ENCODE data around the gene R3HDM1. TPM values are rescaled to one million over a fixed set of nuclear protein-coding genes. Genes with fewer than 3 reads are reported as not detected.
"Not testable (repeated sequence)": the region's sequence is repeated elsewhere in the genome, so short reads cannot be mapped to it uniquely, and the experiment has no call there.

The R3HDM1 gene
- total RNA-seq, result 10 to 100 TPM; 40.5 to 42.3 TPM
- polyA plus RNA-seq, result 10 to 100 TPM in 1 of 2 donors, 1 to 10 TPM in 1; 8.2 to 24.0 TPM

DNA sequence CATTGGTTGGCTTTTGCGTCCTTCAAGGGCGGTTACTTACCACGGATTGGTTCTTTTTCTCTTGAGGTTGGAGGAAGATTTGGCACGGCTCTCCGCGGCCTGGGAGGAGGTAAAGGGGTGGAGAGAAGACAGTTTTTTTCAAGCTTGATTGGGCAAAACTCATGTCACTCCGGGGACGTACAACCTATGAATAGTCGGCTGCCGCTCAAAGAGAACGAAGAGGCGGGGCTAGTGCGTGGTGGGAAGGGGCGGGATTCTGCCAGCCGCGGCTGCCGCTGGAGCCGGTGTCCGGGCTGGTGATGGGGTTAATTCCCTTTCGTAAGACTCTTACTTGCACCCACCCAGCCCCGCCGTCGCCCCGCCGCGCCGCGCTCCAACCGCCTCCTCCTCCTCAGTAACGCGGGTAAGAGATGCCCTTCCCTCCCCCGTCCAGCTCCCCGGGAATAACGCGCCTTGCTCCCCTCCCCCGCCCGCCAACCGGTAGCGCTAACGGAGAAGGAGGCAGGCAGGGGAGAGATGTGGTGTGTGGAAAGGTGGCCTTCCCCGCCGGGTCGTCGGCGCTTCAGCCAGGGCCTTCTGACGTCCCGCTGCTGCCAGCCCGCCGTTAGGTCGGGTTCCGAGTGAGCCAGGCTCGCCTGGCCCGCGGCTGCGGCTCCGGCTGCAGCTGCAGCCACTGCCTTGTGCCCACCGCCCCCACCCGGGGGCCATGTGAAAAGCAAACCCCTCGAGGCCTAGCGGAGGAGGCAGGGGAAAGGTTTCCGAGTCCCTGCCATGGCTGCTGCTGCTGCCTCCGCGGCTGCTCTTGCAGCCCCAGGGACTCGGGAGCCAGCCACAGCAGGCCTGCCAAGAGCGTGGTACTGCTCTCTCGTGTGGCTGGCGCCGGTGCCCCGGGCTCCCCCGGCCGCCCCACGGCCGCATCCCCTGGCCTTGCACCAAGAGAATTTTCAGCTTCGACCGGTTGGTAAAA, at the start of gene R3HDM1:
TSS of gene R3HDM1 (plus strand) at position 254 of the 967 bp plus-strand sequence. CDS start 73,362 bp downstream, outside the sequence.
- Histone ChIP-seq H3K27me3 (ENCODE audit: insufficient read depth, low read length) (no peaks in the 10 kb centered on the region), H3K36me3 (ENCODE audit: insufficient read depth, low read length) (no peaks in the 10 kb centered on the region), H3K27ac (ENCODE audit: low read depth, low read length) (peak within 1 kb of the TSS; percentile 89), H3K4me1 (ENCODE audit: insufficient read depth, low read length) (peaks cover 29% of the 10 kb centered on the region), H3K4me3 (ENCODE audit: low read length in 2 of 2) (peak within 1 kb of the TSS; percentile 86 to 98), H3K9me3 (ENCODE audit: control insufficient read depth in 1 of 2, low read length in 2 of 2) (no peaks in the 10 kb centered on the region)
- Mint-ChIP-seq H3K36me3 (no peaks in the 10 kb centered on the region), H3K9me3 (no peaks in the 10 kb centered on the region), H3K4me3 (no peak within 1 kb of the TSS), H3K27ac (peak within 1 kb of the TSS in 6 of 7 donors; percentile 59 to 91 (median 78)), H3K27me3 (no peaks in the 10 kb centered on the region), H3K4me1 (peaks cover 11 to 25% (median 18%) of the 10 kb centered on the region in 4 donors)
- ChIA-PET POLR2A (ENCODE audit: partially characterized antibody) (interaction anchor here (0.5 to 2.7 kb wide), 12 partner anchors 102 to 614 kb away, joined by 3 to 20 read pairs (median 6); partner anchors contain the start of genes CCNT2, MCM6, RAB3GAP1 and UBXN4), CTCF (ENCODE audit: partially characterized antibody) (interaction anchor here (0.9 to 2.4 kb wide), 4 partner anchors 59 to 527 kb away, joined by 3 to 9 read pairs (median 3); no protein-coding TSS in a partner anchor)
- DNase-seq, result peak in 4 of 5 donors; percentile 98 to 99 (median 98)
- intact Hi-C loops (cut with micrococcal nuclease), result loop anchor here (1.0 to 10.0 kb wide), 7 partner anchors 126 to 1404 kb away; partner anchors contain the start of genes MCM6, RAB3GAP1 and UBXN4

GRCh38 chr2:135485441-135485840, 45.8 kb upstream of the R3HDM1 start:
- H3K27me3 ChIP-seq (ENCODE audit: insufficient read depth, low read length), result no peaks in the 10 kb centered on the region
- no peaks in the 10 kb centered on the region for H3K36me3 ChIP-seq (ENCODE audit: insufficient read depth, low read length)
- H3K4me1 ChIP-seq (ENCODE audit: insufficient read depth, low read length), result no peaks in the 10 kb centered on the region
- Mint-ChIP-seq H3K36me3 (peaks cover 15 to 38% of the 10 kb centered on the region in 2 donors), H3K4me1 (no peaks in the 10 kb centered on the region), H3K27me3 (no peaks in the 10 kb centered on the region), H3K4me3 (no peak overlapping the region), H3K27ac (no peak overlapping the region), H3K9me3 (peaks cover 0 to 18% (median 7%) of the 10 kb centered on the region in 8 donors)
- H3K9me3 ChIP-seq (ENCODE audit: control insufficient read depth in 1 of 2, low read length in 2 of 2), result peaks cover 0 to 3% of the 10 kb centered on the region in 2 donors
- ChIA-PET CTCF (ENCODE audit: partially characterized antibody) (no interaction called here), POLR2A (ENCODE audit: partially characterized antibody) (no interaction called here)
- DNase-seq, result no peak
- intact Hi-C loops (cut with micrococcal nuclease), result no loop called here
- H3K4me3 ChIP-seq (ENCODE audit: low read length in 2 of 2), result no peak overlapping the region
- H3K27ac ChIP-seq (ENCODE audit: low read depth, low read length), result no peak overlapping the region

DNA sequence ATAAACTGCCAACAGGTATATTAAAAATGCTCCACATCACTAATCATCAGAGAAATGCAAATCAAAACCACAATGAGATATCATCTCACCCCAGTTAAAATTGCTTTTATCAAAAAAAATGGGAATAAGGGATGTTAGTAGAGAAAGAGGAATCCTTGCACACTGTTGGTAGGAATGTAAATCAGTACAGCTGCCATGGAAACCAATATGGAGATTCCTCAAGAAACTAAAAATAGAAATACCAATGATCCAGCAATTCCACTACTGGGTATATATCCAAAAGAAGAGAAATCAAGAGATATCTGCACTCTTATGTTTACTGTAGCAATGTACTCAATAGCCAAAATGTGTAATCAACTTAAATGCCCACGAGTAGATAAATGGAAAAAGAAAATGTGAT, 40.9 kb upstream of the R3HDM1 start:
- Histone ChIP-seq H3K27me3 (ENCODE audit: insufficient read depth, low read length) (no peaks in the 10 kb centered on the region), H3K36me3 (ENCODE audit: insufficient read depth, low read length) (no peaks in the 10 kb centered on the region), H3K4me3 (ENCODE audit: low read length in 2 of 2) (no peak overlapping the region), H3K9me3 (ENCODE audit: control insufficient read depth in 1 of 2, low read length in 2 of 2) (peaks cover 0 to 3% of the 10 kb centered on the region in 2 donors), H3K4me1 (ENCODE audit: insufficient read depth, low read length) (no peaks in the 10 kb centered on the region), H3K27ac (ENCODE audit: low read depth, low read length) (no peak overlapping the region)
- H3K4me3 Mint-ChIP-seq, result no peak overlapping the region
- CTCF ChIA-PET (ENCODE audit: partially characterized antibody), result no interaction called here
- intact Hi-C loops (cut with micrococcal nuclease), result no loop called here
- no peaks in the 10 kb centered on the region for H3K27me3 Mint-ChIP-seq
- peaks cover 0 to 17% (median 4%) of the 10 kb centered on the region in 8 donors for H3K9me3 Mint-ChIP-seq
- DNase-seq, result no peak
- POLR2A ChIA-PET (ENCODE audit: partially characterized antibody), result no interaction called here
- H3K27ac Mint-ChIP-seq, result no peak overlapping the region
- peaks cover 28 to 47% of the 10 kb centered on the region in 2 donors for H3K36me3 Mint-ChIP-seq
- no peaks in the 10 kb centered on the region for H3K4me1 Mint-ChIP-seq

DNA sequence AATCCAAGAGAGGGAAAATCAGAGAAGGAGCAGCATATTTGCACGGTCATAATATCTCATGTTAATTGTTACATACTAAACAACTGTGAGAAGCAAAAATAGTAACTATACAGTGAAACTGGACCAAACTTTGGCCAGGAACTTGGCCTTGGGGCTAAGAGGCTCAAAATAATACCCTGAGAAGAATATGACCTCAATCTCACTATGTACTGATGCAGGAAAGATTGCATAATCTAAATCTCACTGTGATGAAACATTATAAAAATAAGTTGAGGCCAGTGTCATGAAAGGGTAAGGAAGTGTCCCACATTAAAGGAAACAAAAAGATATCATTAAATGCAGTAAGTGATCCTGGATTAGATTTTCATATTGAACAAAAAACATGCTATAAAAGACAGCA, 36.8 kb upstream of the R3HDM1 start:
- ChIA-PET POLR2A (ENCODE audit: partially characterized antibody) (no interaction called here), CTCF (ENCODE audit: partially characterized antibody) (no interaction called here)
- H3K27me3 ChIP-seq (ENCODE audit: insufficient read depth, low read length), result no peaks in the 10 kb centered on the region
- H3K36me3 ChIP-seq (ENCODE audit: insufficient read depth, low read length), result no peaks in the 10 kb centered on the region
- Mint-ChIP-seq H3K27ac (no peak overlapping the region), H3K4me3 (no peak overlapping the region), H3K36me3 (peaks cover 35 to 37% of the 10 kb centered on the region in 2 donors), H3K4me1 (no peaks in the 10 kb centered on the region), H3K9me3 (peaks cover 0 to 32% (median 19%) of the 10 kb centered on the region in 8 donors), H3K27me3 (no peaks in the 10 kb centered on the region)
- H3K9me3 ChIP-seq (ENCODE audit: control insufficient read depth in 1 of 2, low read length in 2 of 2), result no peaks in the 10 kb centered on the region
- no peaks in the 10 kb centered on the region for H3K4me1 ChIP-seq (ENCODE audit: insufficient read depth, low read length)
- no peak overlapping the region for H3K4me3 ChIP-seq (ENCODE audit: low read length in 2 of 2)
- intact Hi-C loops (cut with micrococcal nuclease), result no loop called here
- no peak overlapping the region for H3K27ac ChIP-seq (ENCODE audit: low read depth, low read length)
- no peak for DNase-seq

GRCh38 chr2:135494917-135495316, 36.4 kb upstream of the R3HDM1 start:
- Mint-ChIP-seq H3K27me3 (no peaks in the 10 kb centered on the region), H3K36me3 (peaks cover 34 to 39% of the 10 kb centered on the region in 2 donors), H3K27ac (no peak overlapping the region), H3K4me1 (peaks cover 0 to 1% (median 0%) of the 10 kb centered on the region in 4 donors), H3K9me3 (peaks cover 2 to 36% (median 22%) of the 10 kb centered on the region in 8 donors), H3K4me3 (no peak overlapping the region)
- Histone ChIP-seq H3K4me3 (ENCODE audit: low read length in 2 of 2) (no peak overlapping the region), H3K27ac (ENCODE audit: low read depth, low read length) (no peak overlapping the region), H3K4me1 (ENCODE audit: insufficient read depth, low read length) (no peaks in the 10 kb centered on the region), H3K27me3 (ENCODE audit: insufficient read depth, low read length) (no peaks in the 10 kb centered on the region), H3K9me3 (ENCODE audit: control insufficient read depth in 1 of 2, low read length in 2 of 2) (no peaks in the 10 kb centered on the region), H3K36me3 (ENCODE audit: insufficient read depth, low read length) (no peaks in the 10 kb centered on the region)
- no peak for DNase-seq
- CTCF ChIA-PET (ENCODE audit: partially characterized antibody), result no interaction called here
- POLR2A ChIA-PET (ENCODE audit: partially characterized antibody), result no interaction called here
- intact Hi-C loops (cut with micrococcal nuclease), result no loop called here

GRCh38 chr2:135498588-135498987, 32.7 kb upstream of the R3HDM1 start:
- H3K4me3 Mint-ChIP-seq; H3K27ac Mint-ChIP-seq; H3K27me3 Mint-ChIP-seq; H3K27ac ChIP-seq (ENCODE audit: low read depth, low read length); H3K9me3 ChIP-seq (ENCODE audit: control insufficient read depth in 1 of 2, low read length in 2 of 2); H3K4me1 Mint-ChIP-seq; intact Hi-C loops (cut with micrococcal nuclease); POLR2A ChIA-PET (ENCODE audit: partially characterized antibody); H3K36me3 ChIP-seq (ENCODE audit: insufficient read depth, low read length); CTCF ChIA-PET (ENCODE audit: partially characterized antibody); DNase-seq; H3K4me3 ChIP-seq (ENCODE audit: low read length in 2 of 2); H3K4me1 ChIP-seq (ENCODE audit: insufficient read depth, low read length); H3K27me3 ChIP-seq (ENCODE audit: insufficient read depth, low read length): not testable (repeated sequence)
- Mint-ChIP-seq H3K9me3 (peaks cover 2 to 37% (median 25%) of the 10 kb centered on the region in 8 donors), H3K36me3 (peaks cover 30 to 55% of the 10 kb centered on the region in 2 donors)

GRCh38 chr2:135504811-135505210, 26.5 kb upstream of the R3HDM1 start:
- Histone ChIP-seq H3K36me3 (ENCODE audit: insufficient read depth, low read length) (no peaks in the 10 kb centered on the region), H3K27ac (ENCODE audit: low read depth, low read length) (no peak overlapping the region), H3K9me3 (ENCODE audit: control insufficient read depth in 1 of 2, low read length in 2 of 2) (no peaks in the 10 kb centered on the region), H3K4me1 (ENCODE audit: insufficient read depth, low read length) (no peaks in the 10 kb centered on the region), H3K4me3 (ENCODE audit: low read length in 2 of 2) (no peak overlapping the region), H3K27me3 (ENCODE audit: insufficient read depth, low read length) (no peaks in the 10 kb centered on the region)
- Mint-ChIP-seq H3K36me3 (peaks cover 12 to 46% of the 10 kb centered on the region in 2 donors), H3K27me3 (no peaks in the 10 kb centered on the region), H3K9me3 (peaks cover under 1 to 10% (median 6%) of the 10 kb centered on the region in 8 donors), H3K27ac (no peak overlapping the region), H3K4me1 (peaks cover 0 to 1% (median under 1%) of the 10 kb centered on the region in 4 donors), H3K4me3 (no peak overlapping the region)
- ChIA-PET POLR2A (ENCODE audit: partially characterized antibody) (no interaction called here), CTCF (ENCODE audit: partially characterized antibody) (interaction anchor here (1.4 kb wide), 1 partner anchor 31 kb away, joined by 3 read pairs; no protein-coding TSS in a partner anchor)
- no peak for DNase-seq
- intact Hi-C loops (cut with micrococcal nuclease), result no loop called here

All from CD4-positive, alpha-beta memory T cell (primary cell).